CD4-positive, alpha-beta T cell (primary cell): ENCODE measurements around the gene CDK17. TPM values are rescaled to one million over a fixed set of nuclear protein-coding genes. Genes with fewer than 3 reads are reported as not detected.

Experiments
- ATAC-seq: fragments of 200-7000 bp; cut with Tn5 transposase; one replicate; pipeline ENCODE4 v1.10.0; 2022; ENCODE audit warnings: mild to moderate bottlenecking; ENCODE audit not compliant: poor library complexity
- CTCF ChIA-PET: fragments of 350-600 bp; sonication (Branson Sonifier 250); formaldehyde crosslinking; loops from one replicate; lab custom pipeline; 2021; ENCODE audit warnings: antibody characterized with exemption, inconsistent platforms; lab: Charles Lee
- POLR2A ChIA-PET: fragments of 350-600 bp; sonication (Branson Sonifier 250); formaldehyde crosslinking; loops from one replicate; lab custom pipeline; 2021; ENCODE audit warnings: antibody characterized with exemption, inconsistent platforms; lab: Charles Lee
- DNase-seq, 14 experiments: peaks; one replicate each; pipeline ENCODE4 v3.0.0-alpha.2; 2013 to 2020; ENCODE audit warnings: mixed read lengths in 2 of 14
- H3K27ac ChIP-seq, 2 donors: one replicate each; pipeline versions ENCODE4 v1.5.1 to v1.7.0; 2013; ENCODE audit warnings: low read length in 2 of 2, low read depth in 1 of 2, mild to moderate bottlenecking in 1 of 2
- H3K27me3 ChIP-seq, 2 experiments: 1 replicate in 1 of 2; 2 replicates in 1 of 2; pipeline versions ENCODE4 v1.6.1 to v1.7.0; 2013; ENCODE audit warnings: low read length in 2 of 2, control low read depth in 1 of 2, mild to moderate bottlenecking in 1 of 2, moderate library complexity in 1 of 2; ENCODE audit not compliant: insufficient read depth in 2 of 2, control insufficient read depth in 1 of 2
- H3K36me3 ChIP-seq: one replicate; pipeline ENCODE4 v1.6.1; 2013; ENCODE audit warnings: low read length, control low read depth; ENCODE audit not compliant: insufficient read depth
- H3K4me1 ChIP-seq: one replicate; pipeline ENCODE4 v1.6.1; 2013; ENCODE audit warnings: low read length, control low read depth; ENCODE audit not compliant: insufficient read depth
- H3K4me3 ChIP-seq: one replicate; pipeline ENCODE4 v1.5.1; 2013; ENCODE audit warnings: mild to moderate bottlenecking, low read length, moderate library complexity
- H3K9me3 ChIP-seq, 2 experiments: 1 replicate in 1 of 2; 2 replicates in 1 of 2; pipeline versions ENCODE4 v1.6.1 to v1.7.0; 2013; ENCODE audit warnings: low read length in 2 of 2, mild to moderate bottlenecking in 2 of 2, control low read depth in 1 of 2, moderate library complexity in 1 of 2; ENCODE audit not compliant: control insufficient read depth in 1 of 2, insufficient read depth in 1 of 2
- H3K27ac Mint-ChIP-seq: one replicate; pipeline ENCODE4 v1.8.0; 2020; ENCODE audit warnings: mixed read lengths
- H3K27me3 Mint-ChIP-seq: one replicate; pipeline ENCODE4 v1.8.0; 2021; ENCODE audit warnings: mixed read lengths
- H3K36me3 Mint-ChIP-seq: one replicate; pipeline ENCODE4 v1.8.0; 2021; ENCODE audit warnings: low read depth, mixed read lengths
- H3K4me1 Mint-ChIP-seq: one replicate; pipeline ENCODE4 v1.8.0; 2021; ENCODE audit warnings: low read depth, mixed read lengths
- H3K4me3 Mint-ChIP-seq: one replicate; pipeline ENCODE4 v1.8.0; 2020; ENCODE audit warnings: mild to moderate bottlenecking, mixed read lengths
- H3K9me3 Mint-ChIP-seq: one replicate; pipeline ENCODE4 v1.8.0; 2020; ENCODE audit warnings: mixed read lengths
- intact Hi-C, 2 experiments: fragments of 100-400 bp; cut with DNase I in 1 of 2; cut with micrococcal nuclease in 1 of 2; formaldehyde crosslinking; loops; one replicate each; pipeline versions ENCODE4 v1.15.1 to v1.9.0; 2023 to 2025; cut with DNase I, micrococcal nuclease
- total RNA-seq, 174 experiments: library from RNA in 2 of 174; stranded (reverse) in 2 of 174; gene quantifications; one replicate each; pipeline ENCODE4 v1.2.3 and lab custom pipeline; 2021 to 2026
- TF ChIP-seq, protein P1 (sequence below): fragments of 200-600 bp; IDR thresholded peaks from one replicate; pipeline ENCODE4 v1.8.0; 2022; ENCODE audit warnings: antibody characterized with exemption, mild to moderate bottlenecking

The CDK17 gene
- total RNA-seq, 2 experiments from 2014 or later = 112 to 113 TPM

DNA sequence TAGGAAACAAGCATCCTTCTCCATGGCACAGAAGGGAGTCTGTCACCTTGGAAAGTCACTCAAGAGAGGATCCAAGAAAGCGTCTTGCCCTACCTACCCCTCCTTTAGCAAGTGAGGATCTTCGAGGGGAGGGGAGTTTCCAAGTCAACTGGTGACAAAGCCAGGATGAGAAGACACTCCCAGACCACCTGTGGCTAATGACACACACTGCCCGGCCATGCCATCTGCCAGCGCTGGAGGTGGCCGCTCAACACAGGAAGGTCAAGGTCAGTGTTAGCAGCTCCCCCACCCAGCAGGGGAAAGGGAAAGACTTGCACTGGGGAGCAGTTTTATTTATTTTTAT lies 164.8 kb downstream of the CDK17 start:
- H3K27ac Mint-ChIP-seq = peak overlapping the region; percentile 97
- no peak overlapping the region for H3K4me3 ChIP-seq
- no peaks in the 10 kb centered on the region for H3K27me3 ChIP-seq
- no peaks in the 10 kb centered on the region for H3K9me3 Mint-ChIP-seq
- H3K36me3 Mint-ChIP-seq = peaks cover 39% of the 10 kb centered on the region
- H3K9me3 ChIP-seq = no peaks in the 10 kb centered on the region
- ATAC-seq (no peak), DNase-seq (no peak)
- H3K4me1 ChIP-seq = peaks cover 67% of the 10 kb centered on the region
- intact Hi-C loops = no loop called here
- TF ChIP-seq, protein P1, sequence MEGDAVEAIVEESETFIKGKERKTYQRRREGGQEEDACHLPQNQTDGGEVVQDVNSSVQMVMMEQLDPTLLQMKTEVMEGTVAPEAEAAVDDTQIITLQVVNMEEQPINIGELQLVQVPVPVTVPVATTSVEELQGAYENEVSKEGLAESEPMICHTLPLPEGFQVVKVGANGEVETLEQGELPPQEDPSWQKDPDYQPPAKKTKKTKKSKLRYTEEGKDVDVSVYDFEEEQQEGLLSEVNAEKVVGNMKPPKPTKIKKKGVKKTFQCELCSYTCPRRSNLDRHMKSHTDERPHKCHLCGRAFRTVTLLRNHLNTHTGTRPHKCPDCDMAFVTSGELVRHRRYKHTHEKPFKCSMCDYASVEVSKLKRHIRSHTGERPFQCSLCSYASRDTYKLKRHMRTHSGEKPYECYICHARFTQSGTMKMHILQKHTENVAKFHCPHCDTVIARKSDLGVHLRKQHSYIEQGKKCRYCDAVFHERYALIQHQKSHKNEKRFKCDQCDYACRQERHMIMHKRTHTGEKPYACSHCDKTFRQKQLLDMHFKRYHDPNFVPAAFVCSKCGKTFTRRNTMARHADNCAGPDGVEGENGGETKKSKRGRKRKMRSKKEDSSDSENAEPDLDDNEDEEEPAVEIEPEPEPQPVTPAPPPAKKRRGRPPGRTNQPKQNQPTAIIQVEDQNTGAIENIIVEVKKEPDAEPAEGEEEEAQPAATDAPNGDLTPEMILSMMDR = no peak
- ChIA-PET CTCF (interaction anchor here (2.2 kb wide), 1 partner anchor 20 kb away, joined by 8 read pairs; no protein-coding TSS in a partner anchor), POLR2A (interaction anchor here (0.8 to 2.5 kb wide), 2 partner anchors 58 to 165 kb away, joined by 5 to 9 read pairs; partner anchors contain the start of gene CDK17)
- H3K36me3 ChIP-seq = peaks cover 44% of the 10 kb centered on the region
- peak overlapping the region in 1 of 2 donors; percentile 54 for H3K27ac ChIP-seq
- no peaks in the 10 kb centered on the region for H3K27me3 Mint-ChIP-seq
- no peak overlapping the region for H3K4me3 Mint-ChIP-seq
- peaks cover 63% of the 10 kb centered on the region for H3K4me1 Mint-ChIP-seq

DNA sequence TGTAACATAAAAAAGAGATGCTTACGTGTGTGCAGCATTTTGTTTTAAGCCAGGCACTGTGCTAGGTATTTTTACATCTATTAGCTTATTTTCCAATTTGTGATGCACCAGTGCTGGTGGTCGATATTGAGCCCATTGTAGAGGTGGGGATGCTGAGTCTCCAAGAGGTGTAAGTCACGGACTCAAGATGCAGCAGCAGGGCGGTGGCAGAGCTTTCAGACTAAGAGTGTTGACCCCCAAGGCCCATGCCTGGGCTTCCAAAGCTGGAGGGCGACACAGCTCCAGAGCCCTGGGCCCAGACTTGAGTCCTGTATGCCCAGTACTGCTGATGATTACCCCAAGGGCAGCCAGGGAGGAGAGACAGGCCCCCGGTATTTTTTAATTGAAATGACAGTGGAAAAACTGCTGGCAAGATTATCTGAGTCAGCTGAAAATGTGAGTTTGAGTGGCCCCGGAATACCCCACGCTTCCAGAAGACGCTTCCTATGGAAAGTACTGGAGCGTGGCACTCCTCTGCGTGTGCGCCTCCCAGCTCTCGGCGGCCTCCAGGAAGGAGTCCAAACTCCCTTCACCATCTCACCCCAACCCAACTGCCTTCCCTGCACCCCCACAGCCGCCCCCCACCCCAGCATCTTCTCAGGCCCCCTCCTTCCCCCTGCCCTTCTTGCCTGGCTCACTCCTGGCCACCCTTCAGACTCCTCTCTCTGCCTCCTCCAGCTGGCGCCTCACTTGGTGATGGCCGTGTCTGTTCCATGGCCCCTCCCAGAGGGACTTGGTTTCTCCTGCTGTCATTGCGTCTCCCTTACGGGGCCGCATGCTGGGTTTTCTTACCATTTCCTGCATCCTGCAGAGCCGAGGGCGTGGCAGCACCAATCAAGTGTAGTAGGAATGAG lies 165.4 kb downstream of the CDK17 start:
- TF ChIP-seq, protein P1 = no peak
- H3K4me3 Mint-ChIP-seq = no peak overlapping the region
- Histone ChIP-seq H3K27ac (peak overlapping the region in 1 of 2 donors; percentile 54), H3K4me3 (no peak overlapping the region), H3K4me1 (peaks cover 62% of the 10 kb centered on the region), H3K36me3 (peaks cover 45% of the 10 kb centered on the region), H3K9me3 (no peaks in the 10 kb centered on the region), H3K27me3 (no peaks in the 10 kb centered on the region)
- intact Hi-C loops = no loop called here
- ChIA-PET CTCF (interaction anchor here (2.2 kb wide), 1 partner anchor 20 kb away, joined by 8 read pairs; no protein-coding TSS in a partner anchor), POLR2A (interaction anchor here (2.5 kb wide), 1 partner anchor 165 kb away, joined by 9 read pairs; the partner anchor contains the start of gene CDK17)
- peak overlapping the region; percentile 97 for H3K27ac Mint-ChIP-seq
- H3K36me3 Mint-ChIP-seq = peaks cover 42% of the 10 kb centered on the region
- ATAC-seq (no peak), DNase-seq (no peak)
- no peaks in the 10 kb centered on the region for H3K9me3 Mint-ChIP-seq
- no peaks in the 10 kb centered on the region for H3K27me3 Mint-ChIP-seq
- peaks cover 57% of the 10 kb centered on the region for H3K4me1 Mint-ChIP-seq

DNA sequence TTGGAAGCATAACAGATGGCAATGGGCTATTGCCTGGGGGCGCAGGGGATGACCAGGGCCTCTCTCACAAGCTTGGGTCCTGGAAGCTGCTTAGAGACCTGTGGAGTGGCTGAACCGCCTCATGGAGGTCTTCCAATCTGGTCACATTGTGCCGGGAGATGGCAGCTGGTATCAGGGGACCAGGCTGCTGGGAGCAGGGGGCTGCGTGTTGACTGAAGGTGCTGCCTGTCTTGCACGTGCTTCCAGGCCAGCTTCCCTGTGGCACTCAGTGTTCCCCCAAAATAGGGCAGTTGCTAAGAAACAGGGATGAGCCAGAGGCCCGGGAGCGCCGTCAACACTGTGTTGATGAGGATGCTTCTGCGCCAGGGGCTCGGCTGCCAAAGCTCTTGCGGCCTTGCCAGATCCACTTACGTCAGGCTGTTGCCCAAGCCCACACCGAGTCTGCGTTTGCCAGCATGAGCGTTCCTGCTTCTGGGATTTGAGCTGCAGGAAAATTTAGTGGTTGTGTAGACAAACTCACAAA lies 166.2 kb downstream of the CDK17 start:
- Mint-ChIP-seq H3K36me3 (peaks cover 44% of the 10 kb centered on the region), H3K4me1 (peaks cover 49% of the 10 kb centered on the region), H3K27me3 (no peaks in the 10 kb centered on the region), H3K9me3 (no peaks in the 10 kb centered on the region), H3K4me3 (no peak overlapping the region), H3K27ac (peak overlapping the region; percentile 97)
- H3K36me3 ChIP-seq = peaks cover 46% of the 10 kb centered on the region
- intact Hi-C loops = no loop called here
- ATAC-seq = no peak
- ChIA-PET CTCF (interaction anchor here (2.2 kb wide), 1 partner anchor 19 kb away, joined by 8 read pairs; no protein-coding TSS in a partner anchor), POLR2A (interaction anchor here (2.5 kb wide), 1 partner anchor 166 kb away, joined by 9 read pairs; the partner anchor contains the start of gene CDK17)
- peaks cover 55% of the 10 kb centered on the region for H3K4me1 ChIP-seq
- no peaks in the 10 kb centered on the region for H3K27me3 ChIP-seq
- no peak for DNase-seq
- no peaks in the 10 kb centered on the region for H3K9me3 ChIP-seq
- TF ChIP-seq, protein P1 = no peak
- H3K4me3 ChIP-seq = no peak overlapping the region
- H3K27ac ChIP-seq = no peak overlapping the region
